UCSD-AML1 (cell line): ENCODE results near the gene ZNF763.
"Not testable (repeated sequence)": the region's sequence is repeated elsewhere in the genome, so short reads cannot be mapped to it uniquely, and the experiment has no call there.

ENCODE experiments used
- DNase-seq: peaks from one replicate; lab custom pipeline; 2025; ENCODE audit not compliant: unreplicated experiment; lab: John Stamatoyannopoulos, UW

Gene ZNF763

GRCh38 chr19:11964858-11965645, at the start of gene ZNF763:
TSS of gene ZNF763 (plus strand) at chr19:11965040. CDS start at chr19:11965209, 169 bp downstream.
- peak; percentile 90 for DNase-seq

- DNase-seq, result no peak
These were observed 42.9 kb upstream of the ZNF763 start for GRCh38 chr19:11921852-11922495.

GRCh38 chr19:11924886-11925650, 39.8 kb upstream of the ZNF763 start, which contains the start of gene ZNF700:
TSS of gene ZNF700 (plus strand) at chr19:11925107. CDS start at chr19:11925211, 104 bp downstream.
- peak; percentile 89 for DNase-seq

GRCh38 chr19:11925651-11926187, 39.1 kb upstream of the ZNF763 start:
- DNase-seq, result not testable (repeated sequence)

GRCh38 chr19:11927227-11927626, 37.6 kb upstream of the ZNF763 start:
- DNase-seq, result no peak

GRCh38 chr19:11931051-11931450, 33.8 kb upstream of the ZNF763 start:
- no peak for DNase-seq

- DNase-seq, result no peak
These were observed 33.3 kb upstream of the ZNF763 start for GRCh38 chr19:11931513-11931912.

- DNase-seq, result not testable (repeated sequence)
These were observed 29.0 kb upstream of the ZNF763 start for GRCh38 chr19:11935829-11936228.

GRCh38 chr19:11938383-11938782, 26.5 kb upstream of the ZNF763 start:
- not testable (repeated sequence) for DNase-seq

GRCh38 chr19:11941361-11941887, 23.4 kb upstream of the ZNF763 start:
- not testable (repeated sequence) for DNase-seq

- no peak for DNase-seq
These were observed 22.6 kb upstream of the ZNF763 start for GRCh38 chr19:11942008-11942842.

GRCh38 chr19:11942843-11943108, 22.1 kb upstream of the ZNF763 start:
- no peak for DNase-seq

- DNase-seq, result no peak
These were observed 20.2 kb upstream of the ZNF763 start for GRCh38 chr19:11944656-11945055.

- no peak for DNase-seq
These were observed 16.2 kb upstream of the ZNF763 start for GRCh38 chr19:11948646-11949045.

- no peak for DNase-seq
These were observed 15.6 kb upstream of the ZNF763 start for GRCh38 chr19:11949201-11949600.

- not testable (repeated sequence) for DNase-seq
These were observed 15.2 kb upstream of the ZNF763 start for GRCh38 chr19:11949614-11950080.

- DNase-seq, result no peak
These were observed 14.5 kb upstream of the ZNF763 start for GRCh38 chr19:11950312-11950711.

GRCh38 chr19:11963566-11964355, 1.1 kb upstream of the ZNF763 start:
- DNase-seq, result peak; percentile 73

GRCh38 chr19:11964496-11964857, 363 bp upstream of the ZNF763 start:
- DNase-seq, result no peak

- no peak for DNase-seq
These were observed 5.3 kb downstream of the ZNF763 start for GRCh38 chr19:11970174-11970573.
